ENCODE measurements around the gene SHLD1.
"Not testable (repeated sequence)": the region's sequence is repeated elsewhere in the genome, so short reads cannot be mapped to it uniquely, and the experiment has no call there.

The SHLD1 gene

DNA sequence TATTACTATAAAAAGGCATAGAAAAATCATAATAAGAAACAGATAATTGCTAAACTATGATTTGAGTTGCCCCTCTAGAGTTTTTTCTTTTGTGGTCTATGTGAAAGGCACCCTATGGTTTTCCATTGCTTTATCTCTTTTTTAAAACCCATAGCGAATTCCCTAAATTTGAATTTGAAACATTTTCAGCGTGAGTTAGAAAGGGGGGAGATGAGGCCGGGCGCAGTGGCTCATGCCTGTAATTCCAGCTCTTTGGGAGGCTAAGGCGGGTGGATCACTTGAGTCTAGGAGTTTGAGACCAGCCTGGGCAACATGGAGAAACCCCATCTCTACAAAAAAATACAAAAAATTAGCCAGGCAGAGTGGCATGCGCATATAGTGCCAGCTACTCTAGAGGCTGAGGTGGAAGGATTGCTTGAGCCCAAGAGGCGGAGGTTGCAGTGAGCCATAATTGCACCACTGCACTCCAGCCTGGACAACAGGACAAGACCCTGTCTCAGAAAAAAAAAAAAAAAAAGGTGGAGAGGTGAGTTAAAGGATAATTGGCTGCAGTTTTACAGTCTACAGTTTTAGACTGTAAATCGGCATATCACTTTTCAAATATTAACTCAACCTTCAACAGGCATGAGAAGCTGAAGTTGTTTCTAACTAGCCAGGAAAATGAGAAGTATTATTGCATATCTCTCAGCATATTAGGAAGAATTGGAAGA is 46.3 kb downstream of the SHLD1 start:
- peak overlapping the region; percentile 41 for H3K9ac ChIP-seq (ENCODE audit: low read length)
- no peaks in the 10 kb centered on the region for H3K9me3 ChIP-seq (ENCODE audit: insufficient read depth, low read length)
- peaks cover 25% of the 10 kb centered on the region; the same call in 1 of the 2 replicates for H3K79me2 ChIP-seq (ENCODE audit: insufficient read depth, low read length)
- H4K20me1 ChIP-seq (ENCODE audit: low read depth, low read length), result no peaks in the 10 kb centered on the region
- peaks cover 5% of the 10 kb centered on the region; the same call in 1 of the 2 replicates for H3K36me3 ChIP-seq (ENCODE audit: low read length)
- H3F3A ChIP-seq (ENCODE audit: insufficient read depth), result peaks cover 59% of the 10 kb centered on the region
- no peak overlapping the region for H3K4me3 ChIP-seq (ENCODE audit: insufficient read depth, low read length, poor library complexity, severe bottlenecking)
- peak overlapping the region; percentile 99 for H3K27ac ChIP-seq (ENCODE audit: low read depth, low read length)
- no peak overlapping the region for H2AFZ ChIP-seq (ENCODE audit: low read depth, low read length, severe bottlenecking)
- peak overlapping the region; percentile 62 for H3K4me2 ChIP-seq (ENCODE audit: low read depth, low read length, poor library complexity, severe bottlenecking)
- TF ChIP-seq, protein P1, sequence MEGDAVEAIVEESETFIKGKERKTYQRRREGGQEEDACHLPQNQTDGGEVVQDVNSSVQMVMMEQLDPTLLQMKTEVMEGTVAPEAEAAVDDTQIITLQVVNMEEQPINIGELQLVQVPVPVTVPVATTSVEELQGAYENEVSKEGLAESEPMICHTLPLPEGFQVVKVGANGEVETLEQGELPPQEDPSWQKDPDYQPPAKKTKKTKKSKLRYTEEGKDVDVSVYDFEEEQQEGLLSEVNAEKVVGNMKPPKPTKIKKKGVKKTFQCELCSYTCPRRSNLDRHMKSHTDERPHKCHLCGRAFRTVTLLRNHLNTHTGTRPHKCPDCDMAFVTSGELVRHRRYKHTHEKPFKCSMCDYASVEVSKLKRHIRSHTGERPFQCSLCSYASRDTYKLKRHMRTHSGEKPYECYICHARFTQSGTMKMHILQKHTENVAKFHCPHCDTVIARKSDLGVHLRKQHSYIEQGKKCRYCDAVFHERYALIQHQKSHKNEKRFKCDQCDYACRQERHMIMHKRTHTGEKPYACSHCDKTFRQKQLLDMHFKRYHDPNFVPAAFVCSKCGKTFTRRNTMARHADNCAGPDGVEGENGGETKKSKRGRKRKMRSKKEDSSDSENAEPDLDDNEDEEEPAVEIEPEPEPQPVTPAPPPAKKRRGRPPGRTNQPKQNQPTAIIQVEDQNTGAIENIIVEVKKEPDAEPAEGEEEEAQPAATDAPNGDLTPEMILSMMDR (IDR thresholded peaks at IDR 0.05; ENCODE audit: insufficient read depth, low read length, poor library complexity, severe bottlenecking), result no peak
- TF ChIP-seq EZH2phosphoT487 (conservative IDR thresholded peaks at IDR 0.05; ENCODE audit: low read length), result no peak
- no peaks in the 10 kb centered on the region for H3K27me3 ChIP-seq (ENCODE audit: low read length)
- H3K9me2 ChIP-seq (replicated peaks; ENCODE audit: insufficient read depth, low read length), result no peaks in the 10 kb centered on the region

- Histone ChIP-seq H3K36me3 (ENCODE audit: low read length) (peaks cover 5% of the 10 kb centered on the region; the same call in 1 of the 2 replicates), H3K9me3 (ENCODE audit: insufficient read depth, low read length) (no peaks in the 10 kb centered on the region), H3K4me2 (ENCODE audit: low read depth, low read length, poor library complexity, severe bottlenecking) (peak overlapping the region; percentile 62), H3K4me3 (ENCODE audit: insufficient read depth, low read length, poor library complexity, severe bottlenecking) (peak overlapping the region; percentile 3), H3K9ac (ENCODE audit: low read length) (peak overlapping the region; percentile 41), H3K9me2 (replicated peaks; ENCODE audit: insufficient read depth, low read length) (no peaks in the 10 kb centered on the region), H3F3A (ENCODE audit: insufficient read depth) (peaks cover 58% of the 10 kb centered on the region), H3K27ac (ENCODE audit: low read depth, low read length) (peak overlapping the region; percentile 99), H3K27me3 (ENCODE audit: low read length) (no peaks in the 10 kb centered on the region), H2AFZ (ENCODE audit: low read depth, low read length, severe bottlenecking) (no peak overlapping the region), H3K79me2 (ENCODE audit: insufficient read depth, low read length) (peaks cover 27% of the 10 kb centered on the region; the same call in 1 of the 2 replicates), H4K20me1 (ENCODE audit: low read depth, low read length) (no peaks in the 10 kb centered on the region)
- TF ChIP-seq, protein P1 (IDR thresholded peaks at IDR 0.05; ENCODE audit: insufficient read depth, low read length, poor library complexity, severe bottlenecking), result no peak
- no peak for TF ChIP-seq EZH2phosphoT487 (conservative IDR thresholded peaks at IDR 0.05; ENCODE audit: low read length)
Measured at GRCh38 chr20:5797165-5797564, 47.0 kb downstream of the SHLD1 start.

GRCh38 chr20:5797843-5798462 is 47.8 kb downstream of the SHLD1 start:
- no peaks in the 10 kb centered on the region for H4K20me1 ChIP-seq (ENCODE audit: low read depth, low read length)
- TF ChIP-seq, protein P1 (IDR thresholded peaks at IDR 0.05; ENCODE audit: insufficient read depth, low read length, poor library complexity, severe bottlenecking), result no peak
- TF ChIP-seq EZH2phosphoT487 (conservative IDR thresholded peaks at IDR 0.05; ENCODE audit: low read length), result no peak
- no peaks in the 10 kb centered on the region for H3K9me3 ChIP-seq (ENCODE audit: insufficient read depth, low read length)
- peak overlapping the region; percentile 3 for H3K4me3 ChIP-seq (ENCODE audit: insufficient read depth, low read length, poor library complexity, severe bottlenecking)
- no peaks in the 10 kb centered on the region for H3K9me2 ChIP-seq (replicated peaks; ENCODE audit: insufficient read depth, low read length)
- peaks cover 23% of the 10 kb centered on the region; the same call in 1 of the 2 replicates for H3K79me2 ChIP-seq (ENCODE audit: insufficient read depth, low read length)
- H3F3A ChIP-seq (ENCODE audit: insufficient read depth), result peaks cover 66% of the 10 kb centered on the region
- H3K9ac ChIP-seq (ENCODE audit: low read length), result peak overlapping the region; percentile 41
- no peaks in the 10 kb centered on the region for H3K27me3 ChIP-seq (ENCODE audit: low read length)
- peaks cover 5% of the 10 kb centered on the region; the same call in 1 of the 2 replicates for H3K36me3 ChIP-seq (ENCODE audit: low read length)
- peak overlapping the region; percentile 62 for H3K4me2 ChIP-seq (ENCODE audit: low read depth, low read length, poor library complexity, severe bottlenecking)
- H2AFZ ChIP-seq (ENCODE audit: low read depth, low read length, severe bottlenecking), result no peak overlapping the region
- peak overlapping the region; percentile 99 for H3K27ac ChIP-seq (ENCODE audit: low read depth, low read length)

GRCh38 chr20:5803754-5804303 is 53.6 kb downstream of the SHLD1 start:
- not testable (repeated sequence) for H3K27me3 ChIP-seq (ENCODE audit: low read length); H3K4me3 ChIP-seq (ENCODE audit: insufficient read depth, low read length, poor library complexity, severe bottlenecking); H4K20me1 ChIP-seq (ENCODE audit: low read depth, low read length); H3K36me3 ChIP-seq (ENCODE audit: low read length); H3K9me2 ChIP-seq (replicated peaks; ENCODE audit: insufficient read depth, low read length); H3K9me3 ChIP-seq (ENCODE audit: insufficient read depth, low read length); H2AFZ ChIP-seq (ENCODE audit: low read depth, low read length, severe bottlenecking)
- peak overlapping the region; percentile 99 for H3K27ac ChIP-seq (ENCODE audit: low read depth, low read length)
- H3F3A ChIP-seq (ENCODE audit: insufficient read depth), result peaks cover 66% of the 10 kb centered on the region
- H3K4me2 ChIP-seq (ENCODE audit: low read depth, low read length, poor library complexity, severe bottlenecking), result peak overlapping the region; percentile 63
- H3K9ac ChIP-seq (ENCODE audit: low read length), result peak overlapping the region; percentile 44
- peaks cover 34% of the 10 kb centered on the region; the same call in 1 of the 2 replicates for H3K79me2 ChIP-seq (ENCODE audit: insufficient read depth, low read length)
